ENCODE results near the gene SETD1B. TPM values are rescaled to one million over a fixed set of nuclear protein-coding genes. Genes with fewer than 3 reads are reported as not detected.

The SETD1B gene
- total and polyA plus RNA-seq, 2 donors (not counting 3 experiments of a cell fraction or from before 2014, with no cell fraction given) = 2.6 to 27.0 TPM

- no TSS peak for BruUV-seq (replicated peaks)
Measured at GRCh38 chr12:121830134-121830533, 26.3 kb downstream of the SETD1B start.

More at GRCh38 chr12:121830134-121830533, 26.3 kb downstream of the SETD1B start:
- Histone ChIP-seq H2AFZ (ENCODE audit: low read depth, low read length) (no peak overlapping the region), H3K27ac (ENCODE audit: insufficient read depth, low read depth, low read length) (no peak overlapping the region), H3K9me1 (replicated peaks; ENCODE audit: control insufficient read depth, extremely low read depth, insufficient read depth, low read length) (no peaks in the 10 kb centered on the region), H3K79me2 (ENCODE audit: control insufficient read depth, insufficient read depth, low read length) (no peaks in the 10 kb centered on the region), H3K4me1 (ENCODE audit: control insufficient read depth, extremely low read depth, insufficient read depth, low read length) (no peaks in the 10 kb centered on the region), H3K36me3 (ENCODE audit: control insufficient read depth in 2 of 2, extremely low read depth in 1 of 2, insufficient read depth in 2 of 2, low read length in 2 of 2) (peaks cover 12 to 37% of the 10 kb centered on the region in 2 experiments), H3K4me3 (replicated peaks in 1 of 3; ENCODE audit: insufficient read depth in 1 of 3, low read depth in 1 of 3, low read length in 3 of 3) (no peak overlapping the region), H4K20me1 (replicated peaks; ENCODE audit: control insufficient read depth, extremely low read depth, insufficient read depth, low read length) (no peaks in the 10 kb centered on the region), H3K9ac (replicated peaks; ENCODE audit: extremely low read depth, insufficient read depth, low read length) (no peak overlapping the region), H3K9me3 (replicated peaks; ENCODE audit: control insufficient read depth, insufficient read depth, low read length) (no peaks in the 10 kb centered on the region), H3K27me3 (ENCODE audit: control insufficient read depth in 2 of 2, insufficient read depth in 2 of 2, low read length in 2 of 2) (no peaks in the 10 kb centered on the region), H3K4me2 (ENCODE audit: insufficient read depth, low read length) (no peak overlapping the region)
- dilution Hi-C loops (cut with MboI; ENCODE audit: extremely low pct_ligation_motif_present, low sequenced_read_pairs) = no loop called here
- ChIA-PET CTCF (no interaction called here), POLR2A (no interaction called here)
- TF ChIP-seq FOS (IDR thresholded peaks at IDR 0.05; ENCODE audit: borderline replicate concordance, insufficient read depth, low read length) = no peak
- TF ChIP-seq MYC (IDR thresholded peaks at IDR 0.05; ENCODE audit: low read depth, low read length) = no peak
- TF ChIP-seq CTCF (IDR thresholded peaks at IDR 0.05; ENCODE audit: extremely low read depth in 1 of 2, insufficient read depth in 1 of 2, low read depth in 1 of 2, low read length in 2 of 2) = no peak
- TF ChIP-seq POLR2A (IDR thresholded peaks at IDR 0.05; ENCODE audit: low read depth, low read length) = no peak
- TF ChIP-seq MAX (IDR thresholded peaks at IDR 0.05; ENCODE audit: insufficient read depth, insufficient read length) = no peak
- no peak for TF ChIP-seq POLR2AphosphoS5 (IDR thresholded peaks at IDR 0.05; ENCODE audit: insufficient read depth, low read depth, low read length)
- TF ChIP-seq EZH2 (IDR thresholded peaks at IDR 0.05; ENCODE audit: borderline replicate concordance, low read depth, low read length, severe bottlenecking) = no peak
- no peak for TF ChIP-seq GATA2 (IDR thresholded peaks at IDR 0.05; ENCODE audit: insufficient read depth, insufficient read length, low read depth, low read length)
- no peak for TF ChIP-seq JUN (IDR thresholded peaks at IDR 0.05; ENCODE audit: borderline replicate concordance, insufficient read depth, insufficient read length, low read depth)
- DNase-seq (ENCODE audit: low read depth, low spot score) (no peak), FAIRE-seq (no peak)
- intact Hi-C loops (cut with micrococcal nuclease) = loop anchor here (2.0 kb wide), 1 partner anchor 15 kb away; no protein-coding TSS in a partner anchor

All from endothelial cell of umbilical vein (primary cell).